COLO668 (cell line): Measurements from ENCODE around the gene ILKAP.

ENCODE experiments used
- DNase-seq: peaks from one replicate; lab custom pipeline; 2025; ENCODE audit not compliant: unreplicated experiment; lab: John Stamatoyannopoulos, UW

ILKAP gene

GRCh38 chr2:238125127-238125885 is 78.2 kb downstream of the ILKAP start:
- no peak for DNase-seq

GRCh38 chr2:238124488-238125126 is 78.9 kb downstream of the ILKAP start:
- DNase-seq: no peak

- no peak for DNase-seq
These were observed 79.5 kb downstream of the ILKAP start for GRCh38 chr2:238123991-238124470.

GRCh38 chr2:238123218-238123971 is 80.1 kb downstream of the ILKAP start:
- no peak for DNase-seq

- DNase-seq: no peak
These were observed 80.9 kb downstream of the ILKAP start for GRCh38 chr2:238122287-238123217.

- DNase-seq: no peak
These were observed 81.8 kb downstream of the ILKAP start for GRCh38 chr2:238121511-238122286.

- DNase-seq: no peak
These were observed 82.8 kb downstream of the ILKAP start for GRCh38 chr2:238120463-238121298.
